NCI-H2107 treated with DMSO at 0.1 percent for 48 hours (cell line): ENCODE results near the gene CPLANE2.

Experiments
- DNase-seq: peaks from one replicate; lab custom pipeline; 2025; ENCODE audit not compliant: unreplicated experiment; lab: John Stamatoyannopoulos, UW

Gene CPLANE2

DNA sequence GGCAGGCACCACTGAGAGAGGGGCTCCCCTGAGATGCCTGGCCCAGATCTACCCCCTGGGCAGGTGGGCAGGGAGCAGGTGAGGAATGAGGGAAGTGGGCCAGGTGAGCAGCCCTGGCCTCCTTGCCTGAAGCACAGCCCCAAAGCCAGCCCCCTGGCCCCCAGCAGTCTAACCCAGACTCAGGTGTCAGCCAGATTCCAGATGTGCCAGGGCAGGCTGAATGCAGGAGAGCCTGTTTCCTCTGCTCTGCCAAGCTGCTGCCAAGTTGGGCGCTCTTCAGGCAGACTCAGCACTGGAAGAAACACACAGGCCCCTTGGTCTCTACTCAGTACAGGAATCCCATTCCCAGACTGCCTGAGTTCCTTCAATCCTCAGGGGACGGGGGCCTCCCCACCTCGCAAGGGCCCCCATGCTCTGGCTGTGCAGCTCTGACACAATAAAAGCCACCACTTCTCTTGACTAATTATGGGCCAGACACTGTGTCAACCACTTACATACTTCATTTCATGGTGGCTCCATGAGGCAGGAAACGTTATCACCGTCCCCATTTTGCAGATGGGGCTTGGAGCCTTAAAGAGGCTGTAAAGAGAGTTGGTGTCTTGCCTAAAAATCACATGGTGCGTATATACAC lies 45.0 kb downstream of the CPLANE2 start:
- DNase-seq, result no peak

DNA sequence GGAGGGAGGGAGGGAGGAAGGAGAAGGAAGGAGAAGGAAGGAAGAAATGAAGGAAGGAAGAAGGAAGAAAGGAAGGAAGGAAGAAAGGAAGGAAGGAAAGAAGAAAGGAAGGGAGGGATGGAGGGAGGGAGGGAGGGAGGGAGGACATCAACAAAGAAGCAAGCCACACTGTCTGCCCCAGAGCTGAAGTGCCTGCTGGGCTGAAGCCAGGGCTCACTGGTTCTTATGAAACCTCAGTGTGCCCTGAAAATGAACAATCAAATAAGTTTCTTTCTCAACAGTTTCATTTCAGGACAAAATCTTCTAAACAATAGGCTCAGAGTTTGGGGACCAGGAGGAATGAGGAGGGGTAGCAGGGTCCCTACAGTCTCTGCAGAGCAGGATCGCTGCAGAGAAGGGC lies 45.7 kb downstream of the CPLANE2 start:
- DNase-seq, result no peak

DNA sequence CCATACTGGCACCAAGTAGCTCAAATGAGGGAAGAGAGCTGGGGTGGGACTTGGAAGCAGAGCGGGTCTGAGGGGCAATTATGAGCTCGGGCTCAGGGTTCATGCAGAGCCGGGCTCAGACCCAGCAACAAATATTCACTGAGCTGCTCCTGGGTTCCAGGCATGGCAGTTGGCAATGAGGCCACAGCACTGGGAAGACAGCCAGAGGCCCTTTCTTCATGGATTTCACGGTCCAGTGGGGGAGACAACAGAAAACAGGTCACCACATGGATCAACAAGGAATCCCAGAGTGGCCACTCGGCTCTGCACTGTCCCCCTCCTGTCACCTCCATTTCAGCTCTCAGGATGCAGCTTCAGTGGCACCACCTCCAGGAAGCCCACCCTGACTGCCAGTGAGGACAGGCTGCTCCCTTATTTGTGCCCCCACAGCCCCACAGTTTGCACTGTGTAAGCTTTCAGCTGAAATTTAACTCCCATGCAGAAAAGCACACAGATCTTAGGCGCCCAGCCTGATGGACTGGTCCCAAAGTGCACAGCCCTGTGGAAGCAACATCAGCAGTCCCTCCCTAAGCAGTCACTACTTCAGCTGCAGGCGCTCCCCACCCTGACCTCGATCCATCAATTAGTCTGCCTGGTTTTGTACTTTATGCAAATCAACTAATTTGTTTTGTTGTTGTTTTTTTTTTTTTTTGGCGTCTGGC lies 46.9 kb downstream of the CPLANE2 start:
- no peak for DNase-seq

DNA sequence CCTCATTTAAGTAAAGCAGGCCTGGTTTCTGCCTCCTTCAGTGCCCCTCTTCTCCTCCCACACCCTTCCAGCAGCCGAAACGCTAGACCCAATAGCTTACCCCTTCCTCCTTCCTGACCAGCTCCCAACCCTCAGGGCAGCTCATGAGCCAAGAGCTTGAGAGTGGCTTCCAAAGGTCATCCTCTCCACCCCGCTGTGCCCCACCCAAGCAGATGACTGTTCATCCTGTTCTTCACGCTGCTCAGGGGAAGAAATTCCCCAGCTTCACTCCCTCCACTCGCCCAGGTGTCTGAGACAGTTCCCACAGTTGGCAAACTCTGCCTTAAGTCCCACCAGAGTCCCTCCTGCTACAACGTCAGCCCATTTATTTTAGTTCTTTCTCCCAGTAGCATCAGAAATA lies 48.0 kb downstream of the CPLANE2 start:
- DNase-seq, result no peak

DNA sequence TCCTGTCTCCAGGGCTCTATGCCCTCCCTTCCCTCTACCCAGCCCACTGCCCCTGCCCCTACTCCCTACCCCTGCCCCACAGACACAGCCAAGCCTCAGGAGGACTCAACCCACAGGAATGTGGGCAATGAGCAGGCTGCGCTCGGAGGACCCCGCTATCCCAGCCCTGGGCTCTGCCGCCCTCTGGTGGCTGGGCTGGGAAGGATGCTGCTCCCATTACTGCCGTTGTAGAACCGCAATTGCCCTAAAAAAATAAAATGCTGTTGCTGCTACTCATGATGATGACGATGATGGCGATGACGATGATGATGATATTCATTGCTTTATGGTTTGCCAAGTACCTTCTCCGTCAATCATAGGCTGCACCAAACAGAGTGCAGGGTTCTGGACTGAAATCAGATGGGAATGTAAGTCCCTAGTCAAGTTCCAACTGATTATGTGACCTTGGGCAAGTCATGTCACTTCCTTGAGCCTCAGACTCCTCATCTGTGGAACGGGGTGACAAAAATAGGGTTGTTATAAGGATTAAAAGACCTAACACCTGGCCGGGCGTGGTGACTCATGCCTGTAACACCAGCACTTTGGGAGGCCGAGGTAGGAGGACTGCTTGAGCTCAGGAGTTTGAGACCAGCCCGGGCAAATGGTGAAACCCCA lies 49.1 kb downstream of the CPLANE2 start:
- DNase-seq, result no peak

DNA sequence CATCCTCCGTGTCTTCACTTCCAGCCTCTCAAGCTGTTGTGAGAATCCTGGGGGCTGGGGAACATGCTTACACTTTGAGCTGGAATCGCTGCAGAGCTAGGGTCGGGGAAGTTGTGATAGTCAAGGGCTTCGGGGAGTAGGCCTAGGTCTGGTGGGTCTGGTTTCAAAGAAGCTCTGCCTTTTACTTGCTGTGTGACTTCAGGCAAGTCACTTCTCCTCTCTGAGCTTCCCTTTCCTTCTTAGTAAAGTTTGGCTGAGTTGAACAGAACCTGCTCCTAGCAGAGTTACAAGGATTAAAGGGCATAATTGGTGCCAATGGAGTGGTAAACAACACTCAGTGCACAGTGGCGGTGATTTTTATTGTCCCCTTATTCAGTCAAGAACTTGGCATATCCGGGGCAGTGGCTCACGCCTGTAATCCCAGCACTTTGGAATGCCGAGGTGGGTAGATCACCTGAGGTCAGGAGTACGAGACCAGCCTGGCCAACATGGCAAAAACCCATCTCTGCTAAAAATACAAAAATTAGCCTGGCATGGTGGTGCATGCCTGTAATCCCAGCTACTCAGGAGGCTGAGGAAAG lies 50.2 kb downstream of the CPLANE2 start:
- no peak for DNase-seq

DNA sequence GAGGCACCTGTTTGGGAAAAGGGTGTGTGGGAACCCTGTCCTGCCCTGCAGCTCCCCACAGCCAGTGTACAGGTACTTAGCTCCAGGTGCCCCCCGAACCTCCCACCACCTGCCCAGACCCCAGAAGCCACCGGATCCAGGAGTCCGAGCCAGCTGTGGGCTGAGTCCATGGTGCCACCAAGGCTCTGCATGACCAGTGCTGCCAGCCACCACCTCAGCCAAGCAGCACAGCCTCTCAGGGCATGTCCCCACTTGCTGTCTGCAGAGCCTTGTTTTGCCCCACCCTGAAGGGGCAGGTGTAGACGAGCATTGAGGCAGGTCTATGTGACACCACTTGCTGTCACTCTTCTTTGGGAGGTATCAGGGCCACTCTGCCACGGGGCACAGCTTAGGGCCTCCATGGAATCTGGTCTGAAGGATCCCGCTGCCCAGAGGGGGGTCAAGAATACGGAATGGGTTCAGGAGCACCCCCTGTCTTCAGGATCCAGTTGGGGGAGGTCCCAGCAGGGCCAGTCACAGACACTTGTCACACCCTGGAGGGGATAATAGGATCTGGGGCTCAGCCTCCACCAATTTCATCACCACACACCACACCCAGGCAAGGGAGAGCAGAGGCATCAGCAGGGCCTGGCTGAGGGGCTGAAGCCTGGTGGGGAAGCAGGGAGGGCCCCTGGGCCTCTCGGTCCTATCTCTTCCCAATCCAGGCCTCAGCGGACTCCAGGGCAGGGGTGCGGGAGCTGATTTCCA lies 52.3 kb downstream of the CPLANE2 start:
- DNase-seq, result no peak

DNA sequence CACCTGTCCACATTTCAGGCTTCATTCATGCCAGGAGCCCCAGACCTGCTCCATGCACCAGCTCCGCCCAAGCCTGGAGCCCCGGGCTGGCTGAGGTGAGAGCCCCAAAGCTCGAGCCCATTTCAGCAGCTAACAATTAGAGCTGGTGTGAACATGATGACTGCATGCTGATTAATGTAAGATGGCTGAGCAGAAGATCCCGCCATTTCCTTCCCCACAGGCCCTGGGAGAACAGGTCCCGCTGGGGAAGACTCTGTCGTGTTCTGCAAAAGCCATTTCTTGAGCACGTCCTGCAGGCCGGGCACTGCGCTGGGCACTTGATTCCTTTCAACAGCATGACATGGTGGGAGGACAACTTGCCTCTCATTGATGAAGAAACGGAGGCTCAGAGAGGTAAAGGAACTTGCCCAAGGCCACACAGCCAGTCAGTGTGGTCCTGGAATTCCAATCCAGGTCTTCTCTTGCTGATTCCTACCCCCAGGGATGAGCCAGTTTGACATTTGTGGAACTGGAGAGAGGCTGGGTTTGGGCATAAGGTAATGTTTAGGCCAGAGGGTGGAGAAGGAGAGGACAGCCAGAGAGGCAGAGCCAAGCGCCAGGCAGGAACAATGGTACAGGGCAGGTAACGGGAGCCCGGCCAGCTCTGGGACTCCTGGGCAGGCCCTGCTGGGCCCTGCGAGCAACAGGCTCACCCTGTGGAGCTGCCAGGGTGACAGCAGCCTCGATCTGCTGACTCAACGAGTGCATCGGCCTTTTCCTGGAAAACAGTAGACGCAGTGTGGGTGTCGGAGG lies 53.0 kb downstream of the CPLANE2 start:
- DNase-seq, result no peak

DNA sequence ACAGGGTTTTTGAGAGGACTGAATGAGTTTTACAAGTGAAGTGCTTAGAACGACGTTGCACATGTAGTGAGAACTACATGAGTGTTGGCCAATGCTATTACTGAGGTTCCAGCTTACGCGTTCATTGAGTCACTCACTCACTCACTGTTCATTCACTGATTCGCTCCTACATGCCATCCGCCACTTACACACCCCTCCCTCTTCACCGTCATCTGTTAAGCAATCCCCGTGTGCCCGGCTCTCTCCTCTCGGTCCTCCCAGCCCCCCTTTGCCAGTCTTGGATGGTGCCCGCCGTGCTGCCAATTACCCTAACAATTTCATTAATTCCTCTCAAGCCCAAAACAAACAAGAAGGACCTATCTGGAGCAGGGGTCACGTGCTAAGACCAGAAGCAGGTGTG lies 53.8 kb downstream of the CPLANE2 start:
- no peak for DNase-seq

DNA sequence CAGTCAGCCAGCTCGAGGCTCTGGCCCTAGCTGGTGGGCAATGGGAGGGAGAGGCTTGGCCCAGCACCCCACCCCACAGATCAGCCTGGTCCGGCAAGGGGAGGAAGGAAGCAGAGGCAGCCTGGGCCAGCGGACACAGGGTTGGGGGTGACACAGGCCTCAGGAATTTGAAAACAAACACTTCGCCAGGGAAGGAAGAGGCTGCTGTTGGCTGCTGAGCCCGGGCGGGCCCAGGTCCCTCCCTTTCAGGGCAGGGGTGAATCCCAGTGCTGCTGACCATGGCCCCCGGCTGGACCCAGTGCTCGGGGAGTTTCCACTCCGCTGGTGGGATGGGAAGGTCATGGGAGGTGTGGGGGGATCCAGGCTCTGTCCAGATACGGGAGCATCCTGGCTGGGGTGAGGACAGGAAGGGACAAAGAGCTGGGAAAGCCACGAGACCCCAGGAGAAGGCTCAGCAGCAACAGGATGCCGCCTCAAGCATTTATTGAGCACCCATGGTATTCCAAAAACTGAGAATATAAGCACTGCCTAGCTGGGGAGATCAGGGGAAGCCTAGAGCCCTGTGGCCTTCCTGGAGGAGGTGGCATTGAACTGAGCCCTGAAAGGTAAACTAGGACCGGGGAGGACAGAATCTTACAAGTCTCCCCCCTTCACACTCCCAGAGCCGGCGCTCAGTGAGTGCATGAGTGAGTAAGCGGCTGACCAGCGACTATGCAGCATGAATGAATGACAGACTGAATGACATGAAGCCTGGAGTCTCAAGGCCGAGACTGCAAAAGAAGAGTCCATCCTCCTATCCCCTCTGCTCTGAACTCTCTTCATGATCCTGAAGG lies 54.9 kb downstream of the CPLANE2 start:
- no peak for DNase-seq
